ENCODE results near the gene HES2.

Gene HES2

DNA sequence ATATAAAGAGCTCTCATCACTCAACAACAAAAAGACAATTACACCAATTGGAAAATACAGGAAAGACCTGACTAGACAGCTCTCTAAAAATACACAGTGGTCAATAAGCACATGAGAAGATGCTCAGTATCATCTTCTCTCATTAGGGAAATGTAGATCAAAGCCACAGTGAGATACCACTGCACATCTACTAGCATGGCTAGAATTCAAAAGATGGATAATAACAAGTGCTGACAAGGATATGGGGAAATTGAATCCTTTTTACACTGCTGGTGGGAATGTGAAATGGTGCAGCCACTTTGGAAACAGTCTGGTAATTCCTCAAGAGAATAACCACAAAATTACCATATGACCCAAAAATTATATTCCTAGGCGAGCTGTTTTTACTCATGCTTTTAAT, 35.6 kb downstream of the HES2 start:
- no peaks in the 10 kb centered on the region for H3K79me2 ChIP-seq (ENCODE audit: insufficient read depth, low read length)
- H3K4me3 ChIP-seq (ENCODE audit: insufficient read depth, low read length, poor library complexity, severe bottlenecking): no peak overlapping the region
- no peaks in the 10 kb centered on the region for H3K36me3 ChIP-seq (ENCODE audit: low read length)
- TF ChIP-seq, protein P1, sequence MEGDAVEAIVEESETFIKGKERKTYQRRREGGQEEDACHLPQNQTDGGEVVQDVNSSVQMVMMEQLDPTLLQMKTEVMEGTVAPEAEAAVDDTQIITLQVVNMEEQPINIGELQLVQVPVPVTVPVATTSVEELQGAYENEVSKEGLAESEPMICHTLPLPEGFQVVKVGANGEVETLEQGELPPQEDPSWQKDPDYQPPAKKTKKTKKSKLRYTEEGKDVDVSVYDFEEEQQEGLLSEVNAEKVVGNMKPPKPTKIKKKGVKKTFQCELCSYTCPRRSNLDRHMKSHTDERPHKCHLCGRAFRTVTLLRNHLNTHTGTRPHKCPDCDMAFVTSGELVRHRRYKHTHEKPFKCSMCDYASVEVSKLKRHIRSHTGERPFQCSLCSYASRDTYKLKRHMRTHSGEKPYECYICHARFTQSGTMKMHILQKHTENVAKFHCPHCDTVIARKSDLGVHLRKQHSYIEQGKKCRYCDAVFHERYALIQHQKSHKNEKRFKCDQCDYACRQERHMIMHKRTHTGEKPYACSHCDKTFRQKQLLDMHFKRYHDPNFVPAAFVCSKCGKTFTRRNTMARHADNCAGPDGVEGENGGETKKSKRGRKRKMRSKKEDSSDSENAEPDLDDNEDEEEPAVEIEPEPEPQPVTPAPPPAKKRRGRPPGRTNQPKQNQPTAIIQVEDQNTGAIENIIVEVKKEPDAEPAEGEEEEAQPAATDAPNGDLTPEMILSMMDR (IDR thresholded peaks at IDR 0.05; ENCODE audit: insufficient read depth, low read length, poor library complexity, severe bottlenecking): no peak
- no peak for TF ChIP-seq EZH2phosphoT487 (conservative IDR thresholded peaks at IDR 0.05; ENCODE audit: low read length)
- no peaks in the 10 kb centered on the region for H3F3A ChIP-seq (ENCODE audit: insufficient read depth)
- H3K4me2 ChIP-seq (ENCODE audit: low read depth, low read length, poor library complexity, severe bottlenecking): no peak overlapping the region
- H3K27me3 ChIP-seq (ENCODE audit: low read length): no peaks in the 10 kb centered on the region
- H3K9me3 ChIP-seq (ENCODE audit: insufficient read depth, low read length): no peaks in the 10 kb centered on the region
- no peaks in the 10 kb centered on the region for H3K9me2 ChIP-seq (replicated peaks; ENCODE audit: insufficient read depth, low read length)
- H3K9ac ChIP-seq (ENCODE audit: low read length): no peak overlapping the region
- no peak overlapping the region for H2AFZ ChIP-seq (ENCODE audit: low read depth, low read length, severe bottlenecking)
- no peaks in the 10 kb centered on the region for H4K20me1 ChIP-seq (ENCODE audit: low read depth, low read length)
- H3K27ac ChIP-seq (ENCODE audit: low read depth, low read length): no peak overlapping the region

DNA sequence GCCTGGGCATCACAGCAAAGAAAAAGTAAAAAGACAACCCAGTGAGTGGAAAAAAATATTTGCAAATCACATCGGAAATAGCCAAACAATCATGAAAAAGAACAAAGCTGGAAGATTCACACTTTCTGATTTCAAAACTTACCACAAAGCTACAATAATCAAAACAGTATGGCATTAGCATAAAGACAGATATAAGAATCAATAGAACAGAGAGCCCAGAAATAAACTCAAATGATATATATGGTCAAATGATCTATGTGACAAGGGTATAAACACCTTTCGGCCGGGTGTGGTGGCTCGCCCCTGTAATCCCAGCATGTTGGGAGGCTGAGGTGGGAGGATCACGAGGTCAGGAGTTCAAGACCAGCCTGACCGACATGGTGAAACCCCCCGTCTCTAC, 39.7 kb downstream of the HES2 start:
- H4K20me1 ChIP-seq (ENCODE audit: low read depth, low read length): no peaks in the 10 kb centered on the region
- H3K79me2 ChIP-seq (ENCODE audit: insufficient read depth, low read length): no peaks in the 10 kb centered on the region
- H3K4me3 ChIP-seq (ENCODE audit: insufficient read depth, low read length, poor library complexity, severe bottlenecking): no peak overlapping the region
- TF ChIP-seq EZH2phosphoT487 (conservative IDR thresholded peaks at IDR 0.05; ENCODE audit: low read length): no peak
- TF ChIP-seq, protein P1 (IDR thresholded peaks at IDR 0.05; ENCODE audit: insufficient read depth, low read length, poor library complexity, severe bottlenecking): no peak
- H3K9ac ChIP-seq (ENCODE audit: low read length): no peak overlapping the region
- no peak overlapping the region for H3K27ac ChIP-seq (ENCODE audit: low read depth, low read length)
- no peaks in the 10 kb centered on the region for H3K36me3 ChIP-seq (ENCODE audit: low read length)
- no peak overlapping the region for H3K4me2 ChIP-seq (ENCODE audit: low read depth, low read length, poor library complexity, severe bottlenecking)
- H3K9me3 ChIP-seq (ENCODE audit: insufficient read depth, low read length): no peaks in the 10 kb centered on the region
- H3K27me3 ChIP-seq (ENCODE audit: low read length): no peaks in the 10 kb centered on the region
- H3K9me2 ChIP-seq (replicated peaks; ENCODE audit: insufficient read depth, low read length): no peaks in the 10 kb centered on the region
- H3F3A ChIP-seq (ENCODE audit: insufficient read depth): no peaks in the 10 kb centered on the region
- H2AFZ ChIP-seq (ENCODE audit: low read depth, low read length, severe bottlenecking): no peak overlapping the region

DNA sequence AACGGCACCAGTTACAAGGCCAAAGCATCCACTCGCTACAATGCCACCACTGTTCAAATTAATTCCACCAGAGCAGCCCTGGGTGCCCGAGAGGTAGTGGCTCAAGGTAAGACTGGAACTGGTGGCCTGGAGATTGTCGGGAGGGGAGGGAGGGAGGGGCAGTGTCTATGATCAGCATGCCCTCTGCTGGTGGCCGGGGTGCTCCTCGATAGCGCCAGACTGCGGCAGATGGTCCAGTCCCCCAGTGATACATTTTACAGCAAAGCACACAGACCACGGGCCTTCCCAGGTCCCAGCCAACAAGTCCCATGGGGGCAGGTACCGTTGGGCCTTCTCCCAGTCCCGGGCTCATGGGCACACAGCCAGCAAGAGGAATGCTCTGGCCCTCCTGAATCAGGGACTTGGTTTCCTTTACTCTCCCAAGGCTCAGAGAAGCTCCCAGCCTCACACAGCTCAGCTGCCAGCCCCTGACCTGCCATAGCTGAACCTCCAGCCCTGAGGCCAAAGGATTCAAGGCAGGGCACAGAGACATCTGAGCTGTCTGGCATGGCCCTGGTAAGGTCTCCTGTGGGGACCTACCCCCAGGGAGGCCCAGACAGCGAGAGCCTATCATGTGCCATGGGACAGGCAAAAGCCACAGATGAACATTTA, 41.5 kb downstream of the HES2 start:
- no peaks in the 10 kb centered on the region for H3K9me2 ChIP-seq (replicated peaks; ENCODE audit: insufficient read depth, low read length)
- H3K27me3 ChIP-seq (ENCODE audit: low read length): no peaks in the 10 kb centered on the region
- H3K36me3 ChIP-seq (ENCODE audit: low read length): no peaks in the 10 kb centered on the region
- H2AFZ ChIP-seq (ENCODE audit: low read depth, low read length, severe bottlenecking): no peak overlapping the region
- TF ChIP-seq, protein P1 (IDR thresholded peaks at IDR 0.05; ENCODE audit: insufficient read depth, low read length, poor library complexity, severe bottlenecking): no peak
- no peak for TF ChIP-seq EZH2phosphoT487 (conservative IDR thresholded peaks at IDR 0.05; ENCODE audit: low read length)
- no peak overlapping the region for H3K9ac ChIP-seq (ENCODE audit: low read length)
- H3K79me2 ChIP-seq (ENCODE audit: insufficient read depth, low read length): no peaks in the 10 kb centered on the region
- H3K27ac ChIP-seq (ENCODE audit: low read depth, low read length): no peak overlapping the region
- H3K9me3 ChIP-seq (ENCODE audit: insufficient read depth, low read length): no peaks in the 10 kb centered on the region
- no peaks in the 10 kb centered on the region for H4K20me1 ChIP-seq (ENCODE audit: low read depth, low read length)
- H3F3A ChIP-seq (ENCODE audit: insufficient read depth): no peaks in the 10 kb centered on the region
- H3K4me2 ChIP-seq (ENCODE audit: low read depth, low read length, poor library complexity, severe bottlenecking): no peak overlapping the region
- H3K4me3 ChIP-seq (ENCODE audit: insufficient read depth, low read length, poor library complexity, severe bottlenecking): no peak overlapping the region
